ENCODE data around the gene ACOX1.

Gene ACOX1

GRCh38 chr17:75980188-75981018 lies 1.4 kb upstream of the ACOX1 start:
- peaks cover 36% of the 10 kb centered on the region for H3K4me1 ChIP-seq (ENCODE audit: insufficient read depth, low read length)
- H3K27me3 ChIP-seq (ENCODE audit: insufficient read depth, low read length, poor library complexity): no peaks in the 10 kb centered on the region
- H3K4me3 ChIP-seq (ENCODE audit: low read depth in 1 of 2, low read length in 2 of 2): peak overlapping the region; percentile 73 to 83
- H3K9ac ChIP-seq (ENCODE audit: low read depth, low read length): peak overlapping the region; percentile 78
- no peak for TF ChIP-seq CTCF (IDR thresholded peaks at IDR 0.05; ENCODE audit: borderline replicate concordance, extremely low read depth, low read length, poor library complexity, severe bottlenecking)
- DNase-seq (no peak), ATAC-seq (ENCODE audit: insufficient read depth, low read depth) (no peak)
- H2AFZ ChIP-seq (ENCODE audit: low read depth, low read length): peak overlapping the region; percentile 93
- peak overlapping the region; percentile 98 for H3K27ac ChIP-seq (ENCODE audit: low read length)
- peak overlapping the region; percentile 74 for H3K4me2 ChIP-seq (ENCODE audit: insufficient read depth, low read length)
- no peaks in the 10 kb centered on the region for H4K20me1 ChIP-seq (ENCODE audit: insufficient read depth, low read length)
- H3K36me3 ChIP-seq (ENCODE audit: insufficient read depth, low read length): no peaks in the 10 kb centered on the region; the same call in 1 of the 2 replicates
- H3K9me3 ChIP-seq (ENCODE audit: insufficient read depth, low read length, severe bottlenecking): no peaks in the 10 kb centered on the region
- H3K79me2 ChIP-seq (ENCODE audit: insufficient read depth, low read length): peaks cover 30% of the 10 kb centered on the region

GRCh38 chr17:75979705-75980187 lies 780 bp upstream of the ACOX1 start:
- peak; percentile 26 for ATAC-seq (ENCODE audit: insufficient read depth, low read depth)
- Histone ChIP-seq H2AFZ (ENCODE audit: low read depth, low read length) (peak overlapping the region; percentile 93), H3K79me2 (ENCODE audit: insufficient read depth, low read length) (peaks cover 32% of the 10 kb centered on the region)

GRCh38 chr17:75976175-75976848 lies 2.7 kb downstream of the ACOX1 start:
- TF ChIP-seq EZH2 (IDR thresholded peaks at IDR 0.05; ENCODE audit: borderline replicate concordance, low read depth, low read length, severe bottlenecking) (no peak), CTCF (IDR thresholded peaks at IDR 0.05; ENCODE audit: borderline replicate concordance, extremely low read depth, low read length, poor library complexity, severe bottlenecking) (no peak)
- H3K4me1 ChIP-seq (ENCODE audit: insufficient read depth, low read length): peaks cover 36% of the 10 kb centered on the region
- ATAC-seq (ENCODE audit: insufficient read depth, low read depth): no peak
- H3K4me3 ChIP-seq (ENCODE audit: low read depth in 1 of 2, low read length in 2 of 2): no peak overlapping the region
- peaks cover 16% of the 10 kb centered on the region for H3K36me3 ChIP-seq (ENCODE audit: insufficient read depth, low read length)
- H4K20me1 ChIP-seq (ENCODE audit: insufficient read depth, low read length): no peaks in the 10 kb centered on the region
- no peaks in the 10 kb centered on the region for H3K9me3 ChIP-seq (ENCODE audit: insufficient read depth, low read length, severe bottlenecking)
- no peak overlapping the region for H3K9ac ChIP-seq (ENCODE audit: low read depth, low read length)
- H3K27ac ChIP-seq (ENCODE audit: low read length): no peak overlapping the region
- H3K79me2 ChIP-seq (ENCODE audit: insufficient read depth, low read length): peaks cover 33% of the 10 kb centered on the region
- H2AFZ ChIP-seq (ENCODE audit: low read depth, low read length): no peak overlapping the region
- DNase-seq: no peak
- H3K4me2 ChIP-seq (ENCODE audit: insufficient read depth, low read length): peak overlapping the region; percentile 5
- no peaks in the 10 kb centered on the region for H3K27me3 ChIP-seq (ENCODE audit: insufficient read depth, low read length, poor library complexity)

More at GRCh38 chr17:75979705-75980187, 780 bp upstream of the ACOX1 start:
- Histone ChIP-seq H3K4me3 (ENCODE audit: low read depth in 1 of 2, low read length in 2 of 2) (peak overlapping the region; percentile 73 to 83), H3K27ac (ENCODE audit: low read length) (peak overlapping the region; percentile 98), H3K27me3 (ENCODE audit: insufficient read depth, low read length, poor library complexity) (no peaks in the 10 kb centered on the region), H3K4me2 (ENCODE audit: insufficient read depth, low read length) (peak overlapping the region; percentile 74), H3K9ac (ENCODE audit: low read depth, low read length) (peak overlapping the region; percentile 78), H3K36me3 (ENCODE audit: insufficient read depth, low read length) (no peaks in the 10 kb centered on the region; the same call in 1 of the 2 replicates), H4K20me1 (ENCODE audit: insufficient read depth, low read length) (no peaks in the 10 kb centered on the region), H3K9me3 (ENCODE audit: insufficient read depth, low read length, severe bottlenecking) (no peaks in the 10 kb centered on the region), H3K4me1 (ENCODE audit: insufficient read depth, low read length) (peaks cover 36% of the 10 kb centered on the region)
- no peak for DNase-seq
- TF ChIP-seq EZH2 (IDR thresholded peaks at IDR 0.05; ENCODE audit: borderline replicate concordance, low read depth, low read length, severe bottlenecking) (no peak), CTCF (IDR thresholded peaks at IDR 0.05; ENCODE audit: borderline replicate concordance, extremely low read depth, low read length, poor library complexity, severe bottlenecking) (no peak)
